KMS-11 (cell line): ENCODE data around the gene SIGLEC12.

ENCODE experiments used
- H2AFZ ChIP-seq: fragments of 200-600 bp; sonication (generic); 2 replicates; pipeline ENCODE4 v1.6.1; 2016; ENCODE audit warnings: antibody characterized with exemption, mixed run types, low read depth
- H3K27ac ChIP-seq: fragments of 200-600 bp; sonication (generic); 2 replicates; pipeline ENCODE4 v1.6.1; 2016; ENCODE audit warnings: mild to moderate bottlenecking, mixed run types
- H3K27me3 ChIP-seq: fragments of 200-600 bp; sonication (generic); 2 replicates; pipeline ENCODE4 v1.6.1; 2017; ENCODE audit warnings: mild to moderate bottlenecking, low read depth, mixed run types, moderate library complexity; ENCODE audit not compliant: insufficient read depth
- H3K36me3 ChIP-seq: fragments of 200-600 bp; sonication (generic); 2 replicates; pipeline ENCODE4 v1.6.1; 2017; ENCODE audit warnings: mild to moderate bottlenecking, mixed run types; ENCODE audit not compliant: insufficient read depth
- H3K4me1 ChIP-seq: fragments of 200-600 bp; sonication (generic); 2 replicates; pipeline ENCODE4 v1.6.1; 2016; ENCODE audit warnings: mild to moderate bottlenecking, low read depth, mixed run types; ENCODE audit not compliant: poor library complexity, severe bottlenecking
- H3K4me2 ChIP-seq: fragments of 200-600 bp; sonication (generic); 2 replicates; pipeline ENCODE4 v1.7.0; 2016; ENCODE audit warnings: mild to moderate bottlenecking, mixed run types
- H3K4me3 ChIP-seq: fragments of 200-600 bp; sonication (generic); IDR thresholded peaks from 2 replicates; pipeline ENCODE4 v1.6.1; 2017; ENCODE audit warnings: low read depth, low read length, mixed read lengths; ENCODE audit not compliant: insufficient read depth
- H3K79me2 ChIP-seq: fragments of 200-600 bp; sonication (generic); 2 replicates; pipeline ENCODE4 v1.6.1; 2016; ENCODE audit warnings: low read depth, mixed run types; ENCODE audit not compliant: insufficient read depth
- H3K9ac ChIP-seq: fragments of 200-600 bp; sonication (generic); 2 replicates; pipeline ENCODE4 v1.6.1; 2016; ENCODE audit warnings: mild to moderate bottlenecking, mixed run types
- H4K20me1 ChIP-seq: fragments of 200-600 bp; sonication (generic); 2 replicates; pipeline ENCODE4 v1.6.1; 2016; ENCODE audit warnings: mild to moderate bottlenecking, mixed run types; ENCODE audit not compliant: insufficient read depth
- TF ChIP-seq, protein P1 (sequence below): fragments of 200-600 bp; sonication (generic); conservative IDR thresholded peaks from 2 replicates; pipeline ENCODE4 v1.6.1; 2017; ENCODE audit warnings: low read depth, mild to moderate bottlenecking, antibody characterized with exemption, low read length, moderate library complexity, mixed read lengths

SIGLEC12 gene

DNA sequence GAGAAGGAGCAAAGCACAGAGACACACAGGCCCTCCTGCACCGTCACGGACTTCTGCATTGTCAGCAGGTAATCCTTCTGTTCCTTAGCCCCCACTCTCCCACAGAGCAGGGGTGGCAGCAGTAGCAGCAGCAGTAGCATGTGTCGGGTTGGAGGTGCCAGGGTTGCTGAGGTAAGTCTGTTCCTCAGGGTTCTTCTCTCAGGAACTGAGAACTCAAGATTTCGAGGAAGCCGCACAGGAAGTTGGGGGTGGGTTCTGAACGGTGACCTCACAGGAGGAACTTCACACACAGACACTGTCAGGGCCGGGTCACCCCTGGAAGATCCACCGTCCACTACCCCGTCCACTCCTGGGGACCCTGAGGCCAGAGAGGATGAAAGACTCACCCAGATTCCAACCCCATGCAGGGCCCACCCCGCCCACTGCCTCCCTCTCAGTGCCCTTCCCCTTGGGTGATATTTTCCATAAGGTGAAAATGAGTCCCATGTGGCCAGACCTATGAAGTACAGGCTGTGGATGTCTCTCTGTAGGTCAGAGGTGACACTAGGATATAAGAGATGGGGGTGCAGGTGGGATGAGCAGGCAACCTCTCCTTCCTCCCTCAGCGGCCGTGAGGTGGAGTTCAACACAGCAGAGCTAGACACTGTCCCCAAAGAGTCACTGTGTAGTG is at the start of gene SIGLEC12:
Gene SIGLEC12, minus strand, starts transcription at position 207 of the 670 bp plus-strand sequence. Its CDS starts 67 bp downstream, at position 140.
- H3K79me2 ChIP-seq, result no peaks in the 10 kb centered on the region
- no peak within 1 kb of the TSS for H3K9ac ChIP-seq
- no peak within 1 kb of the TSS for H3K4me2 ChIP-seq
- no peak within 1 kb of the TSS for H3K27ac ChIP-seq
- H4K20me1 ChIP-seq, result no peaks in the 10 kb centered on the region
- H3K27me3 ChIP-seq, result no peaks in the 10 kb centered on the region
- TF ChIP-seq, protein P1, sequence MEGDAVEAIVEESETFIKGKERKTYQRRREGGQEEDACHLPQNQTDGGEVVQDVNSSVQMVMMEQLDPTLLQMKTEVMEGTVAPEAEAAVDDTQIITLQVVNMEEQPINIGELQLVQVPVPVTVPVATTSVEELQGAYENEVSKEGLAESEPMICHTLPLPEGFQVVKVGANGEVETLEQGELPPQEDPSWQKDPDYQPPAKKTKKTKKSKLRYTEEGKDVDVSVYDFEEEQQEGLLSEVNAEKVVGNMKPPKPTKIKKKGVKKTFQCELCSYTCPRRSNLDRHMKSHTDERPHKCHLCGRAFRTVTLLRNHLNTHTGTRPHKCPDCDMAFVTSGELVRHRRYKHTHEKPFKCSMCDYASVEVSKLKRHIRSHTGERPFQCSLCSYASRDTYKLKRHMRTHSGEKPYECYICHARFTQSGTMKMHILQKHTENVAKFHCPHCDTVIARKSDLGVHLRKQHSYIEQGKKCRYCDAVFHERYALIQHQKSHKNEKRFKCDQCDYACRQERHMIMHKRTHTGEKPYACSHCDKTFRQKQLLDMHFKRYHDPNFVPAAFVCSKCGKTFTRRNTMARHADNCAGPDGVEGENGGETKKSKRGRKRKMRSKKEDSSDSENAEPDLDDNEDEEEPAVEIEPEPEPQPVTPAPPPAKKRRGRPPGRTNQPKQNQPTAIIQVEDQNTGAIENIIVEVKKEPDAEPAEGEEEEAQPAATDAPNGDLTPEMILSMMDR, result no peak
- no peak within 1 kb of the TSS for H3K4me3 ChIP-seq
- H3K4me1 ChIP-seq, result no peaks in the 10 kb centered on the region
- H3K36me3 ChIP-seq, result no peaks in the 10 kb centered on the region
- no peak within 1 kb of the TSS for H2AFZ ChIP-seq

DNA sequence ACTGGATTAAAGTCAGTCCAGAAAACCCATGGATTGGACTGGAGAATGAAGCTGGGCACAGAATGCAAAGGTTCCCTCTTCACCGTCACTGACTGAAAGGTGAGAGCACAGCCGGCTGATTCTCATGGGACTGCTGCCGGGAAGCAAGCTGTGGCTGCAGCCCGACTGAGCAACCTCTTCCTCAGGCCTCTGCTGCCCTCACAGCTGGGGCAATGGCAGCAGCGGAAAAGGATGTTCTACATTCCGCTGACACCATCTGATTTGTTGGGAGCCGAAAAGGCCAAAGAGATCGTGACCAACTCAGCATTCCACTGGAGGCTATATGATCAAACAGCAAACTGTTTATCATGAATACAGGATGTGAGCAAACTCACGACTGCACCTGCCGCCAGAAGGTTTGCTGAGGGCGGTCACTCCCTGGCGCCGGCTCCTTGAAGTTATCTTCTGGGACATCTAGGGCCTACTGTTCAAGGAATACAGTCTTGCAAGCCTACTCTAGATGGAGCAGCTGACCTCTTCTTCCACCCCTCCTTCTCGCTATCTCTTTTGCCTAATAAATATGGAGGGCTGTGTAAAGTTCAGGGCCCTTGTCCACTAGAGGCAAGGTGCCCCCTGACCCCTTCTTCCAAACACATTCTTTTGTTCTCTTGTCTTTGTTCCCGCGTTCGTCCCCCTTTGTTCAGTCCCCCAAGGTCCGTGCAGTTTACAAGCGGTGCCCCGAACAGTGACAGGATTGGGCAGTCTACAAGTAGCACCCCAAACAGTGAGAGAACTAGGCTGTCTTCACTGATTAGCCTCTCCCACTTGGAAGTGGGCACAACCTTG is 49.5 kb upstream of the SIGLEC12 start:
- Histone ChIP-seq H2AFZ (no peak overlapping the region), H3K27ac (no peak overlapping the region), H3K36me3 (no peaks in the 10 kb centered on the region), H4K20me1 (no peaks in the 10 kb centered on the region), H3K79me2 (no peaks in the 10 kb centered on the region), H3K27me3 (no peaks in the 10 kb centered on the region), H3K4me1 (no peaks in the 10 kb centered on the region), H3K9ac (no peak overlapping the region), H3K4me2 (no peak overlapping the region), H3K4me3 (no peak overlapping the region)
- TF ChIP-seq, protein P1, result no peak

DNA sequence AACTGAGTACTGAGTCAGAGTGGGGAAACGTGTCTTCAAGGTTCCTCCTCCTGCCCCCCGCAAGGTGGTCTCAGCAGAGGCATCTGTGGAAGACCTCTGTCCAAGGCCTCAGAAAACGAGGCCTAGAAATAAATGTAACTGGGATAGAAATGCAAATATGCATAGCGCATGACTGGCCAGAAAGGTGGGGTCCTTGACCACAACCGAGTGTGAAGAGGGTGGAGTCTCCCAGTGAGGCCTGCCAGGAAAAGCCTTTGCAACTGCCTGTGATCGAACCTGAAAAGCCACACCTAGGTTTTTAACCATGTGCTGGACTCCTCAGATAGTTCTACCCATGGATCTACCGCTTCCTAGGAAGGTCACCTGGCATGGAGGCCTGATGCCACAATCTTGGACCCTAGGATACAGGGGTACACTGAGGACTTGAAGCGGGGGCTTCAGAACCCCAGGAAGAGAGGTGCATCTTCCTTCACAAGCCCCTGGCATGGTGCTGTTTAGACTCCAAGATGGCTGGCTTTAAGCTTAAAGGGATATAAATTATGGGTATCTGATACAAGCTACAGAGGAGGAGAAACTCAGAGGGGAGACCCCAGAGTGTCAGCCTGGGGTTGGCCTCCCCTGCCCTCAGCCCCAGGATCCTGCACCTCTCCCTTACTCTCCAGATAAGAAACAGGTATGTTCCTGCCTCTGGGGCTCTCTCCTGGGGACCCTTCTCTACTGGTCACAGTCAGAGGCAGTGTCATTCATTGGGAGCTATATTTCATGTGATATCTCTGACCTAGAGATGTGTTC is 48.1 kb upstream of the SIGLEC12 start:
- no peaks in the 10 kb centered on the region for H3K36me3 ChIP-seq
- H3K9ac ChIP-seq, result no peak overlapping the region
- H3K79me2 ChIP-seq, result no peaks in the 10 kb centered on the region
- no peak overlapping the region for H3K4me3 ChIP-seq
- H3K4me2 ChIP-seq, result no peak overlapping the region
- H3K27me3 ChIP-seq, result no peaks in the 10 kb centered on the region
- TF ChIP-seq, protein P1, result no peak
- H3K27ac ChIP-seq, result no peak overlapping the region
- no peaks in the 10 kb centered on the region for H3K4me1 ChIP-seq
- no peak overlapping the region for H2AFZ ChIP-seq
- no peaks in the 10 kb centered on the region for H4K20me1 ChIP-seq

DNA sequence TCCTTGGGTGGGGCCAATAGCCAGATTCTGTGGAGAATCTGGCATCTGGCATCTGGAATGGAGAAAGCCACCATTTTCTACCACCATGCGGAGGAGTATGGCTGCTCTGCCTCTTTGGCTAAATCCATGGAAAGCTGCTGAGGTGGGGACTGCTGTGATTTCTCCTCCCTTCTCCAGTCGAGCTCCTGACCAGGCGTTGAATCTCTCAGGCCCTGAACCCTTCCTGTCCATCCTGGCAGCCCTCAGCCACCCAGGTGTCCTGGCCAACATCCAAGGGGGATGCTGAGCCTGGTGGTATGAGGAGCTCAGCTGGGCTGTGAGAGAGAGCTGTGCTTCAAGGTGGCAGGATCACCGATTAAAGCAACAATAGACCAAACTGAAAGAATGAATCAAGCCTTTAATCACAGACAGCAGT is 47.3 kb upstream of the SIGLEC12 start:
- Histone ChIP-seq H3K27ac (no peak overlapping the region), H3K36me3 (no peaks in the 10 kb centered on the region), H3K4me1 (no peaks in the 10 kb centered on the region), H4K20me1 (no peaks in the 10 kb centered on the region), H3K9ac (no peak overlapping the region), H3K79me2 (no peaks in the 10 kb centered on the region), H3K27me3 (no peaks in the 10 kb centered on the region), H3K4me3 (no peak overlapping the region), H3K4me2 (no peak overlapping the region), H2AFZ (no peak overlapping the region)
- TF ChIP-seq, protein P1, result no peak
